SK-N-SH (cell line): ENCODE measurements around the gene ATXN7L2. TPM values are rescaled to one million over a fixed set of nuclear protein-coding genes. Genes with fewer than 3 reads are reported as not detected.
A peak's percentile ranks its signal among the peaks of the same experiment; 100 is the strongest.

Experiments
- CTCF ChIA-PET: fragments of 300-600, 350-600 bp; formaldehyde crosslinking; extraction: SDS; loops from one replicate; lab custom pipeline; 2021; lab: Yijun Ruan, JAX
- POLR2A ChIA-PET: fragments of 350-600 bp; sonication (Branson Sonifier 250); formaldehyde crosslinking; extraction: SDS; loops from one replicate; lab custom pipeline; 2020; ENCODE audit warnings: antibody characterized with exemption, inconsistent platforms; lab: Yijun Ruan, JAX
- DNase-seq: peaks from one replicate; pipeline ENCODE4 v3.0.0; 2012
- H2AFZ ChIP-seq: fragments of 200-600 bp; sonication (generic); 2 replicates; pipeline ENCODE4 v1.8.1; 2016; ENCODE audit warnings: antibody characterized with exemption, mild to moderate bottlenecking, low read depth
- H3F3A ChIP-seq: fragments of 200-600 bp; sonication (generic); replicated peaks from 2 replicates; pipeline ENCODE3; 2016; ENCODE audit warnings: antibody characterized with exemption, mild to moderate bottlenecking; ENCODE audit not compliant: insufficient read depth
- H3K27ac ChIP-seq, 2 experiments: fragments of 200-500 bp in 1 of 2; fragments of 200-600 bp in 1 of 2; sonication (Bioruptor generic) in 1 of 2; sonication (generic), shearing (Covaris generic) in 1 of 2; 2 replicates each; pipeline versions ENCODE4 v1.5.1 to v1.6.1; 2014 to 2016; ENCODE audit warnings: low read depth in 2 of 2, inconsistent platforms in 1 of 2, low read length in 1 of 2, mild to moderate bottlenecking in 1 of 2, mixed read lengths in 1 of 2
- H3K27me3 ChIP-seq: fragments of 200-600 bp; sonication (generic), shearing (Covaris generic); 2 replicates; pipeline ENCODE4 v1.6.1; 2016; ENCODE audit warnings: mixed run types; ENCODE audit not compliant: insufficient read depth
- H3K36me3 ChIP-seq, 2 experiments: fragments of 200-500 bp in 1 of 2; fragments of 200-600 bp in 1 of 2; sonication (Bioruptor generic) in 1 of 2; sonication (generic) in 1 of 2; replicated peaks in 1 of 2; 2 replicates each; pipeline versions ENCODE3 to v1.5.1; 2014 to 2016; ENCODE audit warnings: low read length in 1 of 2, mild to moderate bottlenecking in 1 of 2; ENCODE audit not compliant: insufficient read depth in 2 of 2, control insufficient read depth in 1 of 2
- H3K4me1 ChIP-seq, 2 experiments: fragments of 200-500 bp in 1 of 2; fragments of 200-600 bp in 1 of 2; sonication (Bioruptor generic) in 1 of 2; sonication (generic), shearing (Covaris generic) in 1 of 2; 2 replicates each; pipeline versions ENCODE4 v1.5.1 to v1.6.1; 2014 to 2016; ENCODE audit warnings: low read depth in 1 of 2, low read length in 1 of 2, mixed run types in 1 of 2; ENCODE audit not compliant: insufficient read depth in 2 of 2, control insufficient read depth in 1 of 2
- H3K4me2 ChIP-seq: fragments of 200-600 bp; sonication (generic), shearing (Covaris generic); 2 replicates; pipeline ENCODE4 v1.6.1; 2017; ENCODE audit warnings: mixed run types
- H3K4me3 ChIP-seq, 2 experiments: fragments of 200-500 bp in 1 of 2; fragments of 200-600 bp in 1 of 2; sonication (Bioruptor generic) in 1 of 2; sonication (generic), shearing (Covaris generic) in 1 of 2; 2 replicates each; pipeline versions ENCODE4 v1.5.1 to v1.8.1; 2014 to 2016; ENCODE audit warnings: low read depth in 2 of 2, inconsistent platforms in 1 of 2, low read length in 1 of 2, mild to moderate bottlenecking in 1 of 2, mixed read lengths in 1 of 2, moderate library complexity in 1 of 2
- H3K79me2 ChIP-seq: fragments of 200-600 bp; sonication (generic); 2 replicates; pipeline ENCODE4 v1.8.1; 2017; ENCODE audit warnings: mild to moderate bottlenecking; ENCODE audit not compliant: insufficient read depth
- H3K9ac ChIP-seq: fragments of 200-600 bp; sonication (generic); 2 replicates; pipeline ENCODE4 v1.6.1; 2017; ENCODE audit warnings: mixed run types
- H3K9me2 ChIP-seq: fragments of 200-600 bp; sonication (generic); 2 replicates; pipeline ENCODE4 v1.6.1; 2017; ENCODE audit warnings: mixed run types
- H3K9me3 ChIP-seq: fragments of 200-600 bp; sonication (generic); 2 replicates; pipeline ENCODE4 v1.6.1; 2017; ENCODE audit warnings: mixed run types, mild to moderate bottlenecking, moderate library complexity
- H4K20me1 ChIP-seq: fragments of 200-600 bp; sonication (generic); 2 replicates; pipeline ENCODE4 v1.6.1; 2017; ENCODE audit warnings: mild to moderate bottlenecking, mixed run types; ENCODE audit not compliant: insufficient read depth
- CHD2 ChIP-seq: fragments of 150-350 bp; IDR thresholded peaks from 2 replicates; pipeline ENCODE4 v1.6.1; 2018; ENCODE audit warnings: low read length; ENCODE audit not compliant: partially characterized antibody
- CTCF ChIP-seq: fragments of 200-600 bp; sonication (generic); IDR thresholded peaks from 2 replicates; pipeline ENCODE4 v1.6.1; 2017; ENCODE audit warnings: antibody characterized with exemption, mild to moderate bottlenecking, moderate library complexity
- ELF1 ChIP-seq: IDR thresholded peaks from 2 replicates; pipeline ENCODE4 v1.4.0; 2012
- EP300 ChIP-seq, 2 experiments: IDR thresholded peaks; 2 replicates each; pipeline versions ENCODE4 v1.4.0 to v1.6.1; 2012; ENCODE audit warnings: borderline replicate concordance in 1 of 2, low read depth in 1 of 2, low read length in 1 of 2
- EZH2phosphoT487 ChIP-seq: fragments of 200-600 bp; sonication (generic); IDR thresholded peaks from 2 replicates; pipeline ENCODE4 v1.6.1; 2017; ENCODE audit warnings: low read depth, mixed run types, mild to moderate bottlenecking, antibody characterized with exemption, moderate library complexity, borderline replicate concordance
- FOSL2 ChIP-seq: IDR thresholded peaks from 2 replicates; pipeline ENCODE4 v1.4.0; 2012; ENCODE audit warnings: low read depth, mild to moderate bottlenecking, moderate library complexity, borderline replicate concordance
- FOXJ3 ChIP-seq: sonication (generic); formaldehyde crosslinking; IDR thresholded peaks from 2 replicates; pipeline ENCODE4 v1.5.1; 2020; ENCODE audit warnings: mild to moderate bottlenecking, missing genetic modification reagents
- FOXM1 ChIP-seq: IDR thresholded peaks from 2 replicates; pipeline ENCODE4 v1.4.0; 2012; ENCODE audit warnings: low read depth, mild to moderate bottlenecking
- GABPA ChIP-seq: IDR thresholded peaks from 2 replicates; pipeline ENCODE4 v1.4.0; 2012; ENCODE audit warnings: low read depth, mild to moderate bottlenecking
- GATA2 ChIP-seq: sonication (generic); formaldehyde crosslinking; IDR thresholded peaks from 2 replicates; pipeline ENCODE4 v1.5.0; 2020; ENCODE audit warnings: mild to moderate bottlenecking, missing genetic modification reagents
- JUND ChIP-seq: IDR thresholded peaks from 2 replicates; pipeline ENCODE4 v1.4.0; 2012
- MAX ChIP-seq: IDR thresholded peaks from 2 replicates; pipeline ENCODE4 v1.4.0; 2012; ENCODE audit warnings: low read depth
- MEF2A ChIP-seq: IDR thresholded peaks from 2 replicates; pipeline ENCODE4 v1.4.0; 2012; ENCODE audit warnings: low read depth, borderline replicate concordance
- MXI1 ChIP-seq: IDR thresholded peaks from 2 replicates; pipeline ENCODE4 v1.6.1; 2012; ENCODE audit warnings: mild to moderate bottlenecking, low read depth, low read length, improper control_type of control experiment
- NFIC ChIP-seq: IDR thresholded peaks from 2 replicates; pipeline ENCODE4 v1.4.0; 2012; ENCODE audit warnings: borderline replicate concordance
- NRF1 ChIP-seq: IDR thresholded peaks from 2 replicates; pipeline ENCODE4 v1.6.1; 2012; ENCODE audit warnings: low read depth, mild to moderate bottlenecking, low read length
- RAD21 ChIP-seq: IDR thresholded peaks from 2 replicates; pipeline ENCODE4 v1.6.1; 2012; ENCODE audit warnings: mild to moderate bottlenecking, low read length
- RFX5 ChIP-seq: IDR thresholded peaks from 2 replicates; pipeline ENCODE4 v1.6.1; 2012; ENCODE audit warnings: mild to moderate bottlenecking, improper control_type of control experiment, low read length
- RXRA ChIP-seq: IDR thresholded peaks from 2 replicates; pipeline ENCODE4 v1.4.0; 2012; ENCODE audit warnings: low read depth, mild to moderate bottlenecking, borderline replicate concordance
- SIN3A ChIP-seq: IDR thresholded peaks from 2 replicates; pipeline ENCODE4 v1.6.1; 2012; ENCODE audit warnings: low read depth, mild to moderate bottlenecking, low read length, moderate library complexity, borderline replicate concordance
- SMC3 ChIP-seq: IDR thresholded peaks from 2 replicates; pipeline ENCODE4 v1.6.1; 2012; ENCODE audit warnings: low read depth, low read length, improper control_type of control experiment
- TAF1 ChIP-seq: IDR thresholded peaks from 2 replicates; pipeline ENCODE4 v1.6.1; 2012; ENCODE audit warnings: low read depth, mild to moderate bottlenecking, low read length, moderate library complexity, borderline replicate concordance
- TEAD4 ChIP-seq: IDR thresholded peaks from 2 replicates; pipeline ENCODE4 v1.4.0; 2012; ENCODE audit warnings: mild to moderate bottlenecking, borderline replicate concordance; ENCODE audit not compliant: insufficient read depth
- USF1 ChIP-seq: IDR thresholded peaks from 2 replicates; pipeline ENCODE4 v1.4.0; 2012; ENCODE audit warnings: low read depth, borderline replicate concordance
- YY1 ChIP-seq: IDR thresholded peaks from 2 replicates; pipeline ENCODE4 v1.4.0; 2012; ENCODE audit warnings: low read depth, mild to moderate bottlenecking
- WGBS: methylation state at CpG from one replicate; pipeline ENCODE4 v1.1.6; 2017; ENCODE audit warnings: low lambda C conversion rate; 5-methylcytosine and 5-hydroxymethylcytosine counted together
- polyA plus RNA-seq, 3 experiments: library from polyadenylated mRNA; depleted of rRNA; stranded (reverse); fragments of >200 nt; gene quantifications; 2 replicates each; pipeline ENCODE4 v1.2.3, GENCODE V29; 2012

ATXN7L2 gene
- polyA plus RNA-seq, 1 of the 3 experiments (the other 2 are of a cell fraction): 4.0 TPM

DNA sequence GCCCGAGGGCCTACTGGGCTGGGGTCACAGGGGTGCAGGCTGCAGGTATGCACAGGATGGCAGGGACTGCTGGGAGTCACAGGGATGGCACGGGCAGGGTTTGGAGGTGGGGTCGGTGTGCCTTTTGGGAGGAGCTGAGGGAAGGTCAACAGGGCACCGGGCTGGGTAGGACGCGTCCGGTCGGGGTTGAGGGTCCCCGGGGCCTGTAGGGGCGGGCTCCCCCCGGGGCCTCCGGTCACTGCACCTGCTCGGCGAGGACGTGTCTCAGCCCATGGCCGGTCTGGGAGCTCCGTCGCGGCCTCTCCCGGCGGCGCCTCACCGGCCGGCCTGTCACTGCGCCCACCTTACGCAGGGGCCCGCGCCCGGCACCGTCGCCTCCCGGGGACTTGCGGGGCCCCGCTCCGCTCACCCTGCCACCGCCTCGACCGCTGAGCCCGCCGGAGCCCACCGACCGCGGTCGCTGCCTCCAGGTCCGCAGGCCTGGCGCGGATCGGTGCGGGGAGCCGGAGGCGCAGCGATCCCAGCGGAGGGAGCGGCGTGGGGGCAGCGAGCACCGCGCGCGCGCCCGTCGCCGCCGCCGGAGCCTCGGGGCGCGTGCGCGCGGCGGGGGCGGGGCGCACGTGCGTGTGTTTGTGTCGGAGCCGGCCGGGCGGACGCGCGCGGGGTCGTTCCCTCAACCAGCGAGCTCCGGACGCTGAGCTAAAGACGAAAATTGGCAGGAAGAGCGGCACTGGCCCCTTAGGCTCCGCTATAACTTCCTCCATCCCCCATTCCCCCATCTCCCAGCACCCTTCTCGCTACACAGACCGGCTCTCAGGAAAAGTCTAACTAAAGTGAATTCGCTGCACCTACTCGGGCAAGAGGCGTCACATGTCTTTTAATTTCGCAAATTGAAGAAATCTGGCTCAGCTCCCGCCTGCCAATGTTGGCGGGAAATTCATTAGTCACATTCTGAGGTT, 25.8 kb downstream of the ATXN7L2 start, which contains the start of gene AMIGO1:
AMIGO1 (minus strand) TSS at position 552 of the 959 bp plus-strand sequence. CDS start 815 bp downstream, outside the sequence.
- H3K27me3 ChIP-seq: no peaks in the 10 kb centered on the region; the same call in 1 of the 2 replicates
- peak within 1 kb of the TSS; percentile 92 for H2AFZ ChIP-seq
- H3F3A ChIP-seq: no peaks in the 10 kb centered on the region
- H4K20me1 ChIP-seq: no peaks in the 10 kb centered on the region
- H3K4me3 ChIP-seq: peak within 1 kb of the TSS; percentile 69 to 71
- H3K36me3 ChIP-seq: no peaks in the 10 kb centered on the region
- POLR2A ChIA-PET: interaction anchor here (1.0 to 1.4 kb wide), 3 partner anchors 10 to 26 kb away, joined by 3 read pairs; partner anchors contain the start of gene ATXN7L2
- CTCF ChIA-PET: interaction anchor here (0.6 to 40.2 kb wide), 6 partner anchors 10 to 475 kb away, joined by 3 to 1710 read pairs (median 40); partner anchors contain the start of genes AHCYL1, ATXN7L2, CYB561D1 and GPR61
- H3K27ac ChIP-seq: no peak within 1 kb of the TSS
- WGBS: 1% methylated on average over 32 of the region's 100 CpGs
- H3K9me3 ChIP-seq: no peaks in the 10 kb centered on the region
- H3K79me2 ChIP-seq: no peaks in the 10 kb centered on the region
- peak; percentile 94 for DNase-seq
- H3K9ac ChIP-seq: peak within 1 kb of the TSS; percentile 43; the same call in 1 of the 2 replicates
- peaks cover 0 to 11% of the 10 kb centered on the region in 2 experiments; a peak in 1 of 4 replicates for H3K4me1 ChIP-seq
- H3K9me2 ChIP-seq: no peaks in the 10 kb centered on the region
- TF ChIP-seq MXI1 (peak; percentile 87), TAF1 (no peak), USF1 (no peak), EP300 (IDR thresholded peaks at IDR 0.05; ENCODE audit: borderline replicate concordance in 1 of 2, low read depth in 1 of 2, low read length in 1 of 2) (no peak), GATA2 (CRISPR knock-in tag) (no peak), SMC3 (no peak), FOXJ3 (CRISPR knock-in tag) (no peak), NRF1 (peak; percentile 56), YY1 (no peak), GABPA (no peak), JUND (no peak), SIN3A (no peak), RXRA (no peak), CHD2 (no peak), NFIC (no peak), RAD21 (no peak), MAX (peak; percentile 80), RFX5 (no peak), CTCF (no peak), MEF2A (no peak), ELF1 (no peak), EZH2phosphoT487 (no peak), TEAD4 (no peak), FOXM1 (no peak), FOSL2 (no peak)
- H3K4me2 ChIP-seq: peak within 1 kb of the TSS; percentile 92
